Skeletal muscle tissue (tissue), 4 donors: Measurements from ENCODE around the gene EPHB2. TPM values are rescaled to one million over a fixed set of nuclear protein-coding genes. Genes with fewer than 3 reads are reported as not detected.

ENCODE experiments used
- H3K27ac ChIP-seq: one replicate; pipeline ENCODE4 v1.7.0; 2013; ENCODE audit warnings: mild to moderate bottlenecking, low read depth, low read length, inconsistent platforms
- H3K27me3 ChIP-seq, 3 donors: one replicate each; pipeline ENCODE4 v1.7.0; 2013; ENCODE audit warnings: low read length in 3 of 3; ENCODE audit not compliant: control insufficient read depth in 3 of 3, insufficient read depth in 3 of 3
- H3K36me3 ChIP-seq, 3 donors: one replicate each; pipeline ENCODE4 v1.7.0; 2013; ENCODE audit warnings: low read length in 3 of 3; ENCODE audit not compliant: control insufficient read depth in 3 of 3, insufficient read depth in 3 of 3
- H3K4me1 ChIP-seq, 3 donors: one replicate each; pipeline ENCODE4 v1.7.0; 2013; ENCODE audit warnings: low read length in 3 of 3, mild to moderate bottlenecking in 3 of 3; ENCODE audit not compliant: control insufficient read depth in 3 of 3, insufficient read depth in 3 of 3
- H3K4me3 ChIP-seq, 3 donors: one replicate each; pipeline ENCODE4 v1.7.0; 2013; ENCODE audit warnings: low read length in 3 of 3
- H3K9ac ChIP-seq, 3 donors: one replicate each; pipeline ENCODE4 v1.7.0; 2013; ENCODE audit warnings: low read length in 3 of 3, mild to moderate bottlenecking in 3 of 3, moderate library complexity in 2 of 3, low read depth in 1 of 3
- H3K9me3 ChIP-seq, 3 donors: one replicate each; pipeline ENCODE4 v1.7.0; 2013; ENCODE audit warnings: low read length in 3 of 3; ENCODE audit not compliant: control insufficient read depth in 3 of 3
- total RNA-seq: library from RNA; depleted of rRNA; stranded (reverse); fragments of >200 nt; gene quantifications from one replicate; pipeline ENCODE4 v1.2.3, GENCODE V29; 2014
- donor health status: Osteomylitis.

EPHB2 gene
- total RNA-seq, 1 donor from 2014 or later: 13.0 TPM

DNA sequence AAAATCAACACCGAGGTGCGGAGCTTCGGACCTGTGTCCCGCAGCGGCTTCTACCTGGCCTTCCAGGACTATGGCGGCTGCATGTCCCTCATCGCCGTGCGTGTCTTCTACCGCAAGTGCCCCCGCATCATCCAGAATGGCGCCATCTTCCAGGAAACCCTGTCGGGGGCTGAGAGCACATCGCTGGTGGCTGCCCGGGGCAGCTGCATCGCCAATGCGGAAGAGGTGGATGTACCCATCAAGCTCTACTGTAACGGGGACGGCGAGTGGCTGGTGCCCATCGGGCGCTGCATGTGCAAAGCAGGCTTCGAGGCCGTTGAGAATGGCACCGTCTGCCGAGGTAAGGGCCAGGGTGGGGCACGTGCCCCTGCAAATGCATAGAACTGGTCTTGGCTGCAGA lies 74.1 kb downstream of the EPHB2 start:
- Histone ChIP-seq H3K4me1 (peaks cover 0 to 3% (median 1%) of the 10 kb centered on the region in 3 donors), H3K27me3 (peaks cover 0 to 10% (median 2%) of the 10 kb centered on the region in 3 donors), H3K9me3 (no peaks in the 10 kb centered on the region), H3K9ac (no peak overlapping the region), H3K4me3 (no peak overlapping the region), H3K36me3 (no peaks in the 10 kb centered on the region), H3K27ac (no peak overlapping the region)

DNA sequence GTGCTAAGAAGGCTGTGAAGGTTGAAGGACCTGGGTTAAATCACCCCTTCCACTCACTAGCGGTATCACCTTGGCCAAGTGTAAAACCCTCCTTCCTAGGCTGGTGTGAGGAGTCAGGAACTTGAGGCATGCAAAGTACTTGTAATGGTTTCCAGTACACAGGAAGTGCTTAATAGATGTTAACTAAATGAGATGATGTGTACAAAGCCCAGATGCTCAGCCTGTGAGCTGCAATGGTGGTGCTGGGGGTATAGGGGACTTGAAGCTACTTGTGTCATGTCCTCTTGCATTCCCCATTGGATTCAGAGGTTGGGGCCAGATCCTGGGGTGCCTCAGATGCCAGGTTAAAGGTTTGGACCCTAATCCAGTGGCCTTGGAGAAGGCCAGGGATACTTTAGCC lies 75.5 kb downstream of the EPHB2 start:
- peaks cover 0 to 10% (median 5%) of the 10 kb centered on the region in 3 donors for H3K27me3 ChIP-seq
- H3K36me3 ChIP-seq: no peaks in the 10 kb centered on the region
- no peak overlapping the region for H3K9ac ChIP-seq
- peaks cover 0 to 3% (median 0%) of the 10 kb centered on the region in 3 donors for H3K4me1 ChIP-seq
- H3K4me3 ChIP-seq: no peak overlapping the region
- H3K9me3 ChIP-seq: no peaks in the 10 kb centered on the region
- no peak overlapping the region for H3K27ac ChIP-seq

DNA sequence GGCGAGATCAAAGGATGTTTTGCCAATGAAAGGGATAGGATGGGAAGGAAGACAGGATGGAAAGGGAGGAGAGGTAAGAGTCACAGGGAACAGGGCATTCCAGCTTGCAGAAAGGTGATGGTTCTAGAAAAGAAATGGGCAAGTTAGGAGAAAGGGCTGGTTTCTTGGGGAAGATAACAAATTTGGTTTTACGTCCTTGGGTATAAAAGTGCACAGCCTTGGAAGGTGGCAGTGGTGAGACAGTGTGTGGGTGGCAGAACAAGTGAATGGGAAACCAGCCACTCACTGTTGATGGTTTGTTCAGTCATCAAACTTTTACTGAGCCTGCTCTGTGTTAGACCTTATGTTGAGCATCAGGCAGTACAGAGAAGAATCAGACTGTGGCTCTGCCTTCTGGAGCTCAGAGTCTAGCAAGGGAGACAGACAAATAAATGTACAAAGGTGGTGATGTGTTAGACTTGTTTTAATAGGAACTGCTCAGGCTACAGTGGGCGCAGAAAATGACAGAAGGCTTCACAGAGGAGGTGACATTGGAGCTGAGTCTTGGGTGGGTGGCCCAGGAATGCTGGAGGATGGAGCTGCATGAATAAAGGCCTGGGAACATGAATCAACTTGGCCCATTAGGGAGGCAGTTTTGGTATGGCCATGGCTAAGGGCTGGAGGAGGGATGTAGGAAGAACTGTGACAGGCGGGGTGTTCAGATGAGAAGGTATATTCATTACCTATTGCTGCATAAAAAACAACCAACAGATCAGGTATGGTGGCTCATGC lies 76.3 kb downstream of the EPHB2 start:
- Histone ChIP-seq H3K4me1 (peaks cover 0 to 3% (median 0%) of the 10 kb centered on the region in 3 donors), H3K36me3 (no peaks in the 10 kb centered on the region), H3K9ac (no peak overlapping the region), H3K27ac (no peak overlapping the region), H3K9me3 (no peaks in the 10 kb centered on the region), H3K27me3 (peaks cover 0 to 10% (median 5%) of the 10 kb centered on the region in 3 donors), H3K4me3 (no peak overlapping the region)

DNA sequence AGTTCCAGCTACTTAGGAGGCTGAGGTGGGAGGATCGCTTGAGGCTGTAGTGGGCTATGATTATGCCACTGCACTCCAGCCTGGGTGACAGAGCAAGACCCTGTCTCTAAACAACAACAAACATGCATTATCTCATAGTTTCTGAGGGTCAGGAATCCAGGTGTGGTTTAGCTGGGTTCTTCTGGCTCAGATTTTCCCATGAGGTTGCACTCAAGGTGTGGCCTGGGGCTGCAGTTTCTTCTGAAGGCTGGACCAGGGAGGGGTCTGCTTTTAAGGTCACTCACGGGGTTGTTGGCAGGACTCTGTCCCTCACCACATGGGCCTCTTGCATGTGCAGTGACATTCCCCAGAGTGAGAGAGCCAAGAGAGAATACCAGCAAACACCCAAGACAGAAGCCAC lies 77.0 kb downstream of the EPHB2 start:
- peaks cover 0 to 3% (median 0%) of the 10 kb centered on the region in 3 donors for H3K4me1 ChIP-seq
- no peaks in the 10 kb centered on the region for H3K9me3 ChIP-seq
- no peaks in the 10 kb centered on the region for H3K36me3 ChIP-seq
- no peak overlapping the region for H3K27ac ChIP-seq
- peaks cover 0 to 10% (median 5%) of the 10 kb centered on the region in 3 donors for H3K27me3 ChIP-seq
- no peak overlapping the region for H3K4me3 ChIP-seq
- H3K9ac ChIP-seq: no peak overlapping the region

DNA sequence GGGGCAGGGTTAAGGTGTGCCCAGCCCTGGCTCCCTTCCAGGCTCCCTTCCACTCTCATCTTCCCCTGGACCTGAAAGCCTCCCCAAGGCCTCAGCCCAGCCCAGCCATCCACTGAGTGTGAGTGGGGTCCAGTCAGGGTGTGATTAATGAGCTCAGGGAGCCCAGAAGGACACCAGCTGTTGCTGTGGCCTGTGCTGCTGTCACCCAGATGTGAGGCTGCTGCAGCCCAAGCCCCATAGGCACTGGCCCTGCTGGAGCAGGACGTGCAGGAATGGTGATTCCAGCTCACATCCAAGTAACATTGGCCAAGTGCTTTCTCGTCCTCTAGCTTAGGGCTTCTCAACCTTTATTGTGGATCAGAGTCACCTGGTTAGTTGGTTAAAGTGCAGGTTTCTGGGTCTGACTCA lies 77.6 kb downstream of the EPHB2 start:
- Histone ChIP-seq H3K9me3 (no peaks in the 10 kb centered on the region), H3K36me3 (no peaks in the 10 kb centered on the region), H3K27me3 (peaks cover 0 to 7% (median 5%) of the 10 kb centered on the region in 3 donors), H3K9ac (no peak overlapping the region), H3K4me3 (no peak overlapping the region), H3K27ac (no peak overlapping the region), H3K4me1 (peaks cover 0 to 3% (median 0%) of the 10 kb centered on the region in 3 donors)

DNA sequence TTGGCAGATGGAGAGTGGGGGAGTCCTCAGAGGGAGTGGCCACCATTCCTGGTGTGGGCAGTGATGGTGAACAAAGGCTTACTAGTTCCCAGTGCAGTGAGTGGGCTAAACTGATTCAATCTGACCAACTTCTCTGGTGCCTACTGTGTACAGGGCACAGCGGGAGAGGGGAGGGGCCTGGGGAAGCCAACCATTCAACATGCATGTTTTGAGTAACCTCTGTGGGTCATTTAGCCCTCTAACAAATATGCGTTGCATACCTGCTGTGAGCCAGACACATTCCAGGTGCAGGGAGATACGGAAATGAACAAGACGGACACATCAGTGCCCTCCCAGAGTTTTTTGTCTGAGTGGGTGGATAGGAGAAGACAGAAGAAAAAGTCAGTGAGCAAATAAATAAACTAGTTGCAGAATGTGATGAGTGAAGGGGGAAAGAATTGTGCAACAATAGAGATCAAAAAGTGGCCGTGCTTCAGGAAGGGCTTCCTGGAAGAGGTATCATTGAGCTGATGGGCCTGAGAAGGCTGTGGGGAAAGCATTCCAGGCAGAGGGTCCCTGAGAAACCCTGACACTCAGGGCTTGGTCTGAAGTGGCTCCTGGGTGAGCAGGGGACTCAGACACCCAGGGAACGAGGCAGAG lies 78.8 kb downstream of the EPHB2 start:
- Histone ChIP-seq H3K36me3 (no peaks in the 10 kb centered on the region), H3K27ac (no peak overlapping the region)

DNA sequence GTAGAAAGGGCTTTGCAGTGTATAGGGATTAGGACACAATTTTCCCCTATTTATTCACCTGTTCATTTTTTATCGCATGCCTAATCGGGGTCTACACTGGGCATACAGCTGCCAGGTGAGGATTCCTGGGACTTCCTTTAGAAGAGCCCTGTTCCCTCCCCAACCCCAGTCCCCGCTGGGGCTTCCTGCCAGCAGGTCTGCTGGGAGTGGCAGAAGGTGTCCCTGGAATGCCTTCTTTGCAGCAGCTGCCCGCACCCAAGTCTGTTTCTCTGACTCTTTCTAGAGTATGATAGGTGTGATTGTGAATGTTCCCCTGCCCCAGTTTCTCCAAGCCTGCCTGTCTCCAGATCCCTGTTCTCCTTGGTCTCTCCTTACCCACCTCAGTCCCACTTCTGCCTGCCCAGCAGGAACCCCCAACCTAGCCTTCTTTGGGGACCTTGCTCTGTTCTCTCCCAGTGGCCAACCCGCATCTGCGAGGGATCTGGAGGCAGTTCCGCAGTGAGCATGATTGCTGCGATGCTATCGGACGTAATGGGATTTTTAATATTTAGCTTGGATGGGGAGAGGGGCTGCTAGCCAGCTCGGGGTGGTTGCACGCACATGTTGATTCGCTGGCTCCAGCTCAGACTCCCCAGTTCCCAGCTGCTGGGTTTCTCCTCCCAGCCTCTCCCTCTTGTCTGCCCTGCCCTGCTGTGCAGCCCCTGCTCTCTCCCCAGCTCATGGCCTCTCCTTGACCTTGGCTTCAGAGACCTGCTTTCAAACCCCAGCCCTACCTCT lies 79.8 kb downstream of the EPHB2 start:
- Histone ChIP-seq H3K36me3 (no peaks in the 10 kb centered on the region), H3K9me3 (no peaks in the 10 kb centered on the region), H3K4me3 (no peak overlapping the region), H3K4me1 (peaks cover 0 to 4% (median 3%) of the 10 kb centered on the region in 3 donors), H3K9ac (no peak overlapping the region), H3K27me3 (peaks cover 0 to 16% (median 0%) of the 10 kb centered on the region in 3 donors), H3K27ac (no peak overlapping the region)

More for the DNA sequence above, 78.8 kb downstream of the EPHB2 start:
- no peaks in the 10 kb centered on the region for H3K9me3 ChIP-seq
- no peak overlapping the region for H3K9ac ChIP-seq
- H3K4me1 ChIP-seq: peaks cover 0 to 4% (median 0%) of the 10 kb centered on the region in 3 donors
- peaks cover 0 to 11% (median 6%) of the 10 kb centered on the region in 3 donors for H3K27me3 ChIP-seq
- H3K4me3 ChIP-seq: no peak overlapping the region

DNA sequence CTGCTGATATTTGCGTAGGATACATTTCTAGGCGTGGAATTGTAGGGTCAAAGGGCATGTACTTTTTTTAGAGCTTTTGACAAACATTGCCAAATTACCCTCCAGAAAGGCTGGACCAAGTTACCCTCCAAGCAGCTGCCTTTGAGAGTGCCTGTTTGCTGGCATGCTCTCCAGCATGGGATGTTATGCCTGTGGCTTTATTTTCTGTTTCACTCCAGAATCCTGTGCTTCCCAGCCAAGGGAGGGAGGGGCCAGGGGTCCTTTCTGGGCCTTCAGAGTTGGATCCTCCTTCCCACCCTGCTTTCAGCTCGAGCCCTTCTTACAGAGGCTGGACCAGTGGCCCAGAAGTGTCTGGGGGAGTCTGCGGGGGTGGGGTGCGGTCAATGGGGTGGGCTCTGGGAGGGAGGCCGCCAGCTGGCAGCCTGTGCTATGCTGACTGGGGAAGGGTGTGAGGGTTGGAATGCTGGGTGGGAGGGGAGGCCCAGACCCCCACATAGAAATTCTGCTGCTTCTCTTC lies 81.2 kb downstream of the EPHB2 start:
- Histone ChIP-seq H3K4me1 (peaks cover 0 to 4% (median 3%) of the 10 kb centered on the region in 3 donors), H3K36me3 (no peaks in the 10 kb centered on the region), H3K9ac (no peak overlapping the region), H3K4me3 (no peak overlapping the region), H3K9me3 (no peaks in the 10 kb centered on the region), H3K27ac (no peak overlapping the region), H3K27me3 (peaks cover 0 to 14% (median 0%) of the 10 kb centered on the region in 3 donors)

DNA sequence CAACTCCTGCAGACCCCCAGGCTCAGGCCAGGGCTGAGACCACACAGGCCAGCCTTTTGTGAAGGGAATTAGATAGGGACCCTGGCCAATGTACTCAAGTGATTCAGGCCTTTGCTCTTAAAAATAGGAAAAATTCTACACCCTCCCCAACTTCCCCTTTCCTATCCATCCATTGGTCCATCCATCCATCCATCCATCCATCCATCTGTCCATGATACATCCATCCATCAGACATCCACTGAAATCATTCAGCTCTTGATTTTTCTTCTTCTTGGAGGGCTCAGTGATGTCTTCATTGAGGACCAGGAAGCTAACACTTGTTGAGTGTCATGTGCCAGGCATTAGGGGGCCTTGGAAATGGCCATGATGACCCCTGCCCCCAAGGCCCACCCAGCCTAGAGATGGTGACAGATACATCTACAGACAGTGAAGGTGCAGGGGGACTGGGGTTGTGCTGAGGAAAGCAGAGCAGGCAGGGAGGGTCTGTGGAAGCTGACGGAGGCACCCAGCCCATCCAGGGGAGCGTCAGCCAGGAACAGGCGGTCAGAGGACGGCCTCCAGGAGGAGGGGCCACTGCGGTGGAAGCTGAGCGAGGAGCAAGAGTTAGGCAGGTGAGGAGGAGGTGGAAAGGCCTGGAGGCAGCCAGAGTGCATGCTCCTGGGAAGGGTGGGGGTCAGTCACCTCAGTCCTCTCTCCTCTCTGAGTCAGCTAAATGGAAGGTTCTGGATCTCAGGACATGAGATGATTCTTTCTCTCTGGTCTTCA lies 81.9 kb downstream of the EPHB2 start:
- Histone ChIP-seq H3K9ac (no peak overlapping the region), H3K27me3 (peaks cover 0 to 14% (median 0%) of the 10 kb centered on the region in 3 donors), H3K9me3 (no peaks in the 10 kb centered on the region), H3K4me1 (peaks cover 0 to 6% (median 4%) of the 10 kb centered on the region in 3 donors), H3K4me3 (no peak overlapping the region), H3K36me3 (no peaks in the 10 kb centered on the region), H3K27ac (no peak overlapping the region)
